Activated CD4-positive, alpha-beta T cell treated with anti-CD3 and anti-CD28 coated beads for 36 hours (primary cell): ENCODE measurements around the gene UBE3B. TPM values are rescaled to one million over a fixed set of nuclear protein-coding genes. Genes with fewer than 3 reads are reported as not detected.

Source experiments
- ATAC-seq: fragments of 200-7000 bp; cut with Tn5 transposase; one replicate; pipeline ENCODE4 v1.10.0; 2021; ENCODE audit warnings: mild to moderate bottlenecking, moderate library complexity
- CTCF ChIA-PET: fragments of 350-600 bp; sonication (Branson Sonifier 250); formaldehyde crosslinking; loops from one replicate; lab custom pipeline; 2021; ENCODE audit warnings: antibody characterized with exemption; lab: Charles Lee
- POLR2A ChIA-PET: fragments of 350-600 bp; sonication (Branson Sonifier 250); formaldehyde crosslinking; loops from one replicate; lab custom pipeline; 2021; ENCODE audit warnings: antibody characterized with exemption, inconsistent platforms; lab: Charles Lee
- DNase-seq: peaks from one replicate; pipeline ENCODE4 v3.0.0-alpha.2; 2020
- H3K27ac Mint-ChIP-seq: one replicate; pipeline ENCODE4 v1.8.0; 2021; ENCODE audit warnings: mixed read lengths
- H3K27me3 Mint-ChIP-seq: one replicate; pipeline ENCODE4 v1.8.0; 2021; ENCODE audit warnings: mixed read lengths
- H3K36me3 Mint-ChIP-seq: one replicate; pipeline ENCODE4 v1.8.0; 2021; ENCODE audit warnings: low read depth, mixed read lengths
- H3K4me1 Mint-ChIP-seq: one replicate; pipeline ENCODE4 v1.8.0; 2021; ENCODE audit warnings: mixed read lengths
- H3K4me3 Mint-ChIP-seq: one replicate; pipeline ENCODE4 v1.8.0; 2021; ENCODE audit warnings: mild to moderate bottlenecking, moderate library complexity, mixed read lengths
- H3K9me3 Mint-ChIP-seq: one replicate; pipeline ENCODE4 v1.8.0; 2021; ENCODE audit warnings: low read depth, mixed read lengths
- intact Hi-C, 2 experiments: fragments of 100-400 bp; cut with DNase I in 1 of 2; cut with micrococcal nuclease in 1 of 2; formaldehyde crosslinking; loops; one replicate each; pipeline versions ENCODE4 v1.14.2 to v1.15.1; 2022 to 2024; cut with DNase I, micrococcal nuclease
- total RNA-seq, 2 experiments: library from RNA; stranded (reverse); gene quantifications; one replicate each; pipeline ENCODE4 v1.2.3, GENCODE V29; 2021

UBE3B gene
- total RNA-seq, 2 experiments from 2014 or later = 25.7 to 27.2 TPM

DNA sequence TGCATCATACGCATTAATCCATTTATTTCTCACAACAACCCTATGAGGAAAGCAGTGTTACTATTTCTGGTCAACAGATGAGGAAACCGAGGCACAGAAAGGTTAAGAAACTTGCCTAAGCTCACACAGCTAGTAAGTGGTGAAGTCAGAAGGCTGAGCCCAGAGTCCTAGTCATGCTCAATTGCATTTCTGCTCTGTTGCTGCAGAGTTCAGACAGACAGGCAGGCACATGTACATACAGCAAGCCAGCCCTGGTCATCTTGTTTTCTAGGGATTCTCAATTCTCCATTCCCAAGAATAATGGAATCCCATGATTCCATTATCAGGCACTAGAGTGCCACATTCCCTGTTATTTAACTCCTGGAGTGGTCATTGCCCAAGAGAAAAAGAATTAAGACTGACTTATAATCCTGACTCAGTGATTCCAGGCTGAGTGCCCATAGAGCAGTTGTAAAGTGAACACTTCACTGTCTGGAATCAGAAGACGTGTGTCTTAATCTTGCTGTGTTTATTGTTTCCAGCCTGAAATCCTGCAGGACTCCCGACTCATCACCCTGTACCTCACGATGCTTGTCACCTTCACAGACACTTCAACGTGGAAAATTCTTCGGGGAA lies 10.7 kb downstream of the UBE3B start:
- H3K4me1 Mint-ChIP-seq = no peaks in the 10 kb centered on the region
- peaks cover 41% of the 10 kb centered on the region for H3K36me3 Mint-ChIP-seq
- no peaks in the 10 kb centered on the region for H3K9me3 Mint-ChIP-seq
- ChIA-PET POLR2A (no interaction called here), CTCF (interaction anchor here (1.1 to 1.4 kb wide), 2 partner anchors 10 to 31 kb away, joined by 3 to 4 read pairs; partner anchors contain the start of gene UBE3B)
- DNase-seq (no peak), ATAC-seq (no peak)
- no peaks in the 10 kb centered on the region for H3K27me3 Mint-ChIP-seq
- H3K27ac Mint-ChIP-seq = no peak overlapping the region
- no peak overlapping the region for H3K4me3 Mint-ChIP-seq
- intact Hi-C loops = no loop called here

DNA sequence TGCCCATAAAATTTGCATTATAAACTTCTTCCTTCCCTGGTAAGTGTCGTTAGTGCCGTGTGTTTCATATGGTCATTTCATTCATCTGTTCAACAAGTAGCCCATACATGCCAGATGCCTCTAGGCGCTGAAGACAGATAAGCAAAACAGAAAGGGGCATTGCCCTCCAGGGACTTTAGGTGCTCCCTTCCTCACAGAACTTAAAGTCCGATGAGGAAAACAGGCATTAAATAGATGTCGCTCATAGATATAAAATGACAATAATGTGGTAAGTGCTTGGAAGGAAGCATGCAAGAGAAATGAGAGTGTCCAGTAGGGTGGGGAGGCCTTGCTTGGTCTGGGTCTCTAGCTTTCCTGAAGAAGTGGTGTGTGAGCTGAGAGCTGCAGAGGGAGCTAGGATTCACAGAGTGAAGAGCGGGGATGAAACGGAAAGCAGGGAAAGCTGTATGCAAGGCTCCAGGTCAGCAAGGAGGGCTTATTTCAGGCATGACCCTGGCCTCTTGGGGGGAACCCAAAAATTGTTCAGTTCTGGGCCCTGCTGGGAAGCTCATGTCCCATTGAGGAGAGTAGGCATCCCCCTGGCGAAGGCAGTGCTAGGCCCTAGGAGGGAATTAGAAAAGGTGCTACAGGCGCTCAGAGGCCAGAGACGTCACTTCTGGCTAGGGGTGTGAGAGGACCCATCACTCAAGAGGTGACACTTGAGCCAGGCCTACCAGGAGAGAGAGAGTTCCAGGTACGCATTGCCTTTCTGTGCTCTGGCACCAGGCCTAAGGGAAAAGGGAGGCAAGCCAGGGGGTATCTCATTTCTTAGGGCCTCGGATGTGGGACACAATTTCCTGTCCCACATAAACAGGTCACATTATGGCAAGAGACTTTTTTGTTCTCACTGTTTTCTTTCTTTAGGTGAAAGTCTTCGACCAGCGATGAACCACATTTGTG lies 11.9 kb downstream of the UBE3B start:
- ATAC-seq (no peak), DNase-seq (no peak)
- H3K27ac Mint-ChIP-seq = no peak overlapping the region
- no peaks in the 10 kb centered on the region for H3K9me3 Mint-ChIP-seq
- CTCF ChIA-PET = interaction anchor here (0.6 to 0.7 kb wide), 2 partner anchors 12 to 19 kb away, joined by 3 to 5 read pairs; no protein-coding TSS in a partner anchor
- no peaks in the 10 kb centered on the region for H3K4me1 Mint-ChIP-seq
- POLR2A ChIA-PET = no interaction called here
- H3K4me3 Mint-ChIP-seq = no peak overlapping the region
- no peaks in the 10 kb centered on the region for H3K27me3 Mint-ChIP-seq
- intact Hi-C loops = no loop called here
- peaks cover 35% of the 10 kb centered on the region for H3K36me3 Mint-ChIP-seq

DNA sequence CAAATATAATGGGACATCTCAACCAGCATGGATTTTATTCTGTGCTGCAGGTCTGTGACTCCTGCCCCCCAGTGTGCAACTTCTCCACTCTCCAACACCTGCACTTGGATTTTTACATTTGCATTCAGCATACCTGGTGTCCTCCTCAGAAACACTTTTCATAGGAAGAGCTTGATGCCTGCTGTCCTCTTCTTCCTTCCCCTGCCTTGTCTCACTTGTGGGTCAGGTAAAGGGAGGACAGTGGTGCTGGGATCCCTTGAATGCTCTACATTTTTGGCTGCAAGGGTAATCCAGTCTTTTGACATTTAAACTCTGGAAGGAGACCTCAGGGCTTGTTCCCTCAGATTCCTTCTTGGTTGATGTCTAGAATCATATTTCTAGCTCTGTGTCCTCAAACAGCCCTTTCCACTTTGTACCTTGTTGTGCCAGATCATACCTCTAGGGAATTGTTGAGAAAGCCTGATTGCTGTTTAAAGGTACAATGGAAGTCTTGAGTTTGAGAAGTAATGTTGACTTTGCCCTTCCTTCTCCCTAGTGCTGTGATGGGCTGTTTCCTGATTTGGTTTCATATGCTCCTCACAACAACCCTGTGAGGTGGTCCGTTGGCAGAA lies 12.6 kb downstream of the UBE3B start:
- Mint-ChIP-seq H3K4me3 (no peak overlapping the region), H3K9me3 (no peaks in the 10 kb centered on the region), H3K36me3 (peaks cover 33% of the 10 kb centered on the region), H3K27me3 (no peaks in the 10 kb centered on the region), H3K4me1 (no peaks in the 10 kb centered on the region), H3K27ac (no peak overlapping the region)
- ChIA-PET CTCF (interaction anchor here (0.7 kb wide), 1 partner anchor 11 kb away, joined by 3 read pairs; no protein-coding TSS in a partner anchor), POLR2A (no interaction called here)
- DNase-seq (no peak), ATAC-seq (no peak)
- intact Hi-C loops = no loop called here

DNA sequence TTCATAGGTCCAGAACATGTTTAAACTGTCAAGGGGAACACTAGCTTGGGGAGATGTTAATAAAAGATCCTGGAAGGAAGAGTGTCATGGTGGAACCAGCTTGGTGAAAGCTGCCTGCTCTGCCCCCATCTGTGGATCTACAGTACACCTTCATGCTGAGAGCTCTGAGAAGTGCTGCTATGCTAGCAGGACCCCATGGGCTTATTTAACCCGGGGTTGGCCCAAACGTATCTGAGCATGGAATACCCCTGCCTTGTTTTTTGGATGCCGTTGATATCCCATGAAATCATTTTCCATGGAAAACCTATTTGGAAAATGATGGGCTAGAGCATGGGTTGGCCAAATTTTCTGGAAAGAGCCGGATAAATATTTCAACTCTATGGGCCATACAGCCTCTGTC lies 14.2 kb downstream of the UBE3B start:
- ATAC-seq = no peak
- no peaks in the 10 kb centered on the region for H3K9me3 Mint-ChIP-seq
- H3K27ac Mint-ChIP-seq = no peak overlapping the region
- no peak overlapping the region for H3K4me3 Mint-ChIP-seq
- ChIA-PET CTCF (interaction anchor here (1.2 kb wide), 1 partner anchor 14 kb away, joined by 3 read pairs; no protein-coding TSS in a partner anchor), POLR2A (no interaction called here)
- H3K4me1 Mint-ChIP-seq = no peaks in the 10 kb centered on the region
- no peak for DNase-seq
- H3K36me3 Mint-ChIP-seq = peaks cover 35% of the 10 kb centered on the region
- no peaks in the 10 kb centered on the region for H3K27me3 Mint-ChIP-seq
- intact Hi-C loops = no loop called here

DNA sequence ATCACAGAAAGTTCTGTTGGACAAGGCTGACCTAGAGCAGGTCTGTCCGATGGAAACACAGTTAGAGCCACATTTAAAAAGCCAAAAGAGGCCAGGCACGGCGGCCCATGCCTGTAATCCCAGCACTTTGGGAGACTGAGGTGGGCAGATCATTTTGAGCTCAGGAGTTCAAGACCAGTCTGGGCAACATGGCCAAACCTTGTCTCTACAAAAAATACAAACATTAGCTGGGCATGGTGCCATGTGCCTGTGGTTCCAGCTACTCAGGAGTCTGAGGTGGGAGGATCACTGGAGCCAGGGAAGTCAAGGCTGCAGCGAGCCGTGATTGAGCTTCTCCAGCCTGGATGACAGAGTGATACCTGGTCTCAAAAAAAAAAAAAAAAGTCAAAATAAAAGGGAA lies 14.9 kb downstream of the UBE3B start:
- no peak overlapping the region for H3K27ac Mint-ChIP-seq
- H3K9me3 Mint-ChIP-seq = no peaks in the 10 kb centered on the region
- H3K4me3 Mint-ChIP-seq = no peak overlapping the region
- intact Hi-C loops = no loop called here
- no peaks in the 10 kb centered on the region for H3K27me3 Mint-ChIP-seq
- ChIA-PET CTCF (interaction anchor here (1.3 kb wide), 2 partner anchors 25 to 105 kb away, joined by 4 read pairs; no protein-coding TSS in a partner anchor), POLR2A (no interaction called here)
- peaks cover 36% of the 10 kb centered on the region for H3K36me3 Mint-ChIP-seq
- ATAC-seq = no peak
- no peaks in the 10 kb centered on the region for H3K4me1 Mint-ChIP-seq
- no peak for DNase-seq

DNA sequence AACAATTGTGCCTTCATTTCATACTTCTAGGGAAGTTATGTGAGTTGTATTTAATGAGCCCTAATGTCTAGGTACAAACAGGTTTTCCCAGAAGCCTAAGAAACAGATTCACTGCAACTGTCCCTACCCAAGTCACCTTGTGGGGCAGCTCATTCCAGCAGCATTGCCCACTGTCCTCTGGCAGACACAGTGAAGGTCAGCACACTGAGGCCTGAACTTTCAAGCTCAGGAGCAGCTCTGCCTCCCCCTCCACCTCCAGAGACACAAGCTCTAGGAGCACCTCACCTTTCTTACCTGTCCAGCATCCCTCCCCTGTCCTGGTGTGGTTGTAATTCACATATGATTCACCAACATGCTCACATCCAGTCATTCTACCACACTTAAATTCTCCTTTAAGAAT lies 15.7 kb downstream of the UBE3B start:
- Mint-ChIP-seq H3K36me3 (peaks cover 40% of the 10 kb centered on the region), H3K4me3 (no peak overlapping the region), H3K27ac (no peak overlapping the region), H3K27me3 (no peaks in the 10 kb centered on the region), H3K4me1 (no peaks in the 10 kb centered on the region), H3K9me3 (no peaks in the 10 kb centered on the region)
- ATAC-seq (no peak), DNase-seq (no peak)
- ChIA-PET POLR2A (no interaction called here), CTCF (interaction anchor here (1.0 to 1.3 kb wide), 3 partner anchors 23 to 104 kb away, joined by 3 to 4 read pairs (median 4); no protein-coding TSS in a partner anchor)
- intact Hi-C loops = no loop called here

DNA sequence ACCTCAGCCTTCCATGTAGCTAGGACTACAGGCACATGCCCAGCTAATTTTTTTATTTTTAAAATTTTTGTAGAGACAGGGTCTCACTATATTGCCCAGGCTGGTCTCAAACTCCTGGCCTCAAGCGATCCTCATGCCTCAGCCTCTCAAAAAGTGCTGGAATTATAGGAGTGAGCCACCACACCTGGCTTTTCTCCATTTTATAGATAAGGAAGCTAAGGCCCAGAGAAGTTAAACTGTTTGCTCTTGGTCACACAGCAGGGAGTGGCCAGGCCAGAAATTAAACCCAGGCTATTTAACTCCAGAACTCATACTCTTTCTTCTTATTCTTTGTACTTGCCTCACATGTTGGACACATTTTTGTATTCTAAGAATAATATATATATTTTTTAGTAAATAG lies 16.5 kb downstream of the UBE3B start:
- ATAC-seq (no peak), DNase-seq (no peak)
- intact Hi-C loops = no loop called here
- Mint-ChIP-seq H3K4me1 (no peaks in the 10 kb centered on the region), H3K36me3 (peaks cover 40% of the 10 kb centered on the region), H3K27ac (no peak overlapping the region), H3K9me3 (no peaks in the 10 kb centered on the region), H3K4me3 (no peak overlapping the region), H3K27me3 (no peaks in the 10 kb centered on the region)
- POLR2A ChIA-PET = interaction anchor here (0.7 kb wide), 1 partner anchor 798 kb away, joined by 4 read pairs; no protein-coding TSS in a partner anchor
- CTCF ChIA-PET = interaction anchor here (0.9 to 1.0 kb wide), 2 partner anchors 22 to 29 kb away, joined by 3 read pairs; no protein-coding TSS in a partner anchor

DNA sequence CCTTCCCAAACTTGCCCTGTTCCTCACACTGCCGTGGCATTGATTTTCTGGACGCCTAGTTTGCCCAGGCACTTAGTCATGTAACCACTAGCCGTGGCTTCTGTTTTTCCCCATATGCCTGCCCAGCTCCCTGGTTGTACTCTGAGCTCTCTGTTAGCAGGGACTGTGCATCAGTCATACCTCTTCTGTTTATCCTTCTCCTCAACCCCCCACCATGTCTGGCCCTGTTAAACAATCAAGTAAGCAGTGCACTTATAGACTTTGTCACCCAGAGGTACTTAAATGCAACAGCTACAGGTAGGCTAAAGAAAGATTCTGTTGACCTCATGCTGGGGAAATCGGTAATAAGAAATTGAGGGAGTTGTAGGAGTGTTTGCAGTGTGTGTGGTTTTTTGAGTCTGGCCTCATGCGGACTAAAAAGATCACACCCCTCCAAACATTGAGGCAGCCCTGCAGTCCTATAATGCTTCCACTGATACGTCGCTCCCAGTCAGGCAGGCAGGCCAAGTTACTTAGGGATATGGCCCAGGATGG lies 17.0 kb downstream of the UBE3B start:
- Mint-ChIP-seq H3K27me3 (no peaks in the 10 kb centered on the region), H3K36me3 (peaks cover 40% of the 10 kb centered on the region), H3K4me1 (no peaks in the 10 kb centered on the region), H3K4me3 (no peak overlapping the region), H3K9me3 (no peaks in the 10 kb centered on the region), H3K27ac (no peak overlapping the region)
- DNase-seq (no peak), ATAC-seq (no peak)
- intact Hi-C loops = no loop called here
- ChIA-PET POLR2A (interaction anchor here (0.7 kb wide), 1 partner anchor 799 kb away, joined by 4 read pairs; no protein-coding TSS in a partner anchor), CTCF (interaction anchor here (0.8 to 0.9 kb wide), 2 partner anchors 9 to 29 kb away, joined by 3 read pairs; no protein-coding TSS in a partner anchor)

DNA sequence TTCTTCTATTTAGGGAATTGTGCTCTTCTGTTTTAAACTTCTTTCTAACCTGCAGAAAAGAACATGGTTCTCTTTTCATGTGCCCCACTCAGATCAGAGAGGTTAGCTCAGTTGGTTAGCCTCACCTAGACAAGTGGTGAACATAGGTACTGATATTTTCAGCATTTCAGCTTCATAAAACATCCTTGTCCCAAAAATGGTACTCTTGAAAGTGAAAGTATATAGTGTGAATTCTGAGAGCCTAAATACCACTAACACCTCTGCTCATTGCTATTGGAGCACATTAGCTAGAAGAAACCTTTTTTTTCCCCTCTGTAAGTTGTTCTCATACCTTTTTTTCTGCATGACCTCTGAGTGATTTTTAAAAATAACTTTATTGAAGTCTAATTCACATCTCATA lies 17.6 kb downstream of the UBE3B start:
- H3K27me3 Mint-ChIP-seq = no peaks in the 10 kb centered on the region
- no peak overlapping the region for H3K4me3 Mint-ChIP-seq
- intact Hi-C loops = no loop called here
- no peaks in the 10 kb centered on the region for H3K9me3 Mint-ChIP-seq
- no peak overlapping the region for H3K27ac Mint-ChIP-seq
- ChIA-PET POLR2A (no interaction called here), CTCF (interaction anchor here (0.8 kb wide), 1 partner anchor 9 kb away, joined by 3 read pairs; no protein-coding TSS in a partner anchor)
- no peaks in the 10 kb centered on the region for H3K4me1 Mint-ChIP-seq
- no peak for DNase-seq
- peaks cover 36% of the 10 kb centered on the region for H3K36me3 Mint-ChIP-seq
- ATAC-seq = peak; percentile 36

DNA sequence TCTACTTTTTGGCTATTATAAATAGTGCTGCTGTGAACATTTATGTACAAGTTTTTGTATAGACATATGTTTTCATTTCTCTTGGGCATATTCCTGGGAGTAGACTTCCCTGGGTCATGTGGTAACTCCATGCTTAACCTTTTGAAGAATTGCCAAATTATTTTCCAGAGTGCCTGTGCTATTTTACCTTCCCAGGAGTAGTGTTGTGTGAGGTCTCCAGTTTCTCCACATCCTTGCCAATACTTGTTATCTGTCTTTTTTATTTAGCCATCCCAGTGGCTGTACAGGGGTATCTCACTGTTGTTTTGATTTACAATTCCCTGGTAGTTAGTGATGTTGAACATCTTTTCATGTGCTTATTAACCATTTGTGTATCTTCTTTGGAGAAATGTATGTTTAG lies 18.9 kb downstream of the UBE3B start:
- peaks cover 42% of the 10 kb centered on the region for H3K36me3 Mint-ChIP-seq
- H3K4me3 Mint-ChIP-seq = no peak overlapping the region
- ATAC-seq = no peak

DNA sequence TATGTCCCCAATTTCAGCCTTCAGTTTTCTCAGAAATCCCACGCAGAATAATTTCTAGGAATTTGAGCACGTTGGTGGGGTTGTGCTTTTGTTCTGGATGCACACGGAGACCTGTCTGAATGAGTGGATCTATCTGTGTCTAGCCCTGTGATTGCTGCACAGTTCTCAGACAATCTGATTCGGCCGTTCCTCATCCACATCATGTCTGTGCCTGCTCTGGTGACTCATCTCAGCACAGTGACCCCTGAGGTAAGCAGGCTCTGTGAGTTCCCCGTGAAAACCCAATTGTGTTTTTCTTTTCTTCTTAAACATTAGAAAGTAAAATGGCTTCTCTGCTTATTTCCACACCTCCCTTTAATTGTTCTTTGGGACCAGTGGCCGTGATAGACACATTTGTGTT lies 20.2 kb downstream of the UBE3B start:
- intact Hi-C loops = no loop called here
- DNase-seq (no peak), ATAC-seq (no peak)
- POLR2A ChIA-PET = no interaction called here
- CTCF ChIA-PET = no interaction called here
- H3K27me3 Mint-ChIP-seq = no peaks in the 10 kb centered on the region
- no peaks in the 10 kb centered on the region for H3K4me1 Mint-ChIP-seq
- no peak overlapping the region for H3K4me3 Mint-ChIP-seq
- no peak overlapping the region for H3K27ac Mint-ChIP-seq
- H3K9me3 Mint-ChIP-seq = no peaks in the 10 kb centered on the region
- peaks cover 42% of the 10 kb centered on the region for H3K36me3 Mint-ChIP-seq

More for the DNA sequence above, 18.9 kb downstream of the UBE3B start:
- H3K27me3 Mint-ChIP-seq = no peaks in the 10 kb centered on the region
- intact Hi-C loops = no loop called here
- no peak for DNase-seq
- no peaks in the 10 kb centered on the region for H3K9me3 Mint-ChIP-seq
- no peaks in the 10 kb centered on the region for H3K4me1 Mint-ChIP-seq
- ChIA-PET CTCF (no interaction called here), POLR2A (no interaction called here)
- no peak overlapping the region for H3K27ac Mint-ChIP-seq
